ENCODE data around the gene ENTPD8. TPM values are rescaled to one million over a fixed set of nuclear protein-coding genes. Genes with fewer than 3 reads are reported as not detected.

ENTPD8 gene
- total and polyA plus RNA-seq, 2 donors (not counting 1 experiment from before 2014, with no cell fraction given): under 0.01 TPM; not detected in 1

- Histone ChIP-seq H3K27me3 (ENCODE audit: control insufficient read depth, insufficient read depth, low read length) (peaks cover 4% of the 10 kb centered on the region), H4K20me1 (ENCODE audit: control insufficient read depth, extremely low read depth, insufficient read depth, low read length) (no peaks in the 10 kb centered on the region), H3K36me3 (ENCODE audit: control insufficient read depth, insufficient read depth, low read length) (no peaks in the 10 kb centered on the region), H3K4me3 (replicated peaks in 1 of 4; ENCODE audit: control extremely low read depth in 1 of 4, insufficient read depth in 1 of 4, low read depth in 3 of 4, low read length in 4 of 4) (no peak overlapping the region), H3K79me2 (ENCODE audit: control insufficient read depth, insufficient read depth, low read length) (no peaks in the 10 kb centered on the region), H3K4me2 (ENCODE audit: extremely low read depth, insufficient read depth, low read length) (no peak overlapping the region), H3K4me1 (ENCODE audit: control insufficient read depth, extremely low read depth, insufficient read depth, low read length) (no peaks in the 10 kb centered on the region), H3K9me3 (ENCODE audit: control insufficient read depth, insufficient read depth, low read depth, low read length) (no peaks in the 10 kb centered on the region), H3K9ac (ENCODE audit: insufficient read depth, low read length) (no peak overlapping the region), H2AFZ (ENCODE audit: low read length) (no peak overlapping the region), H3K27ac (ENCODE audit: insufficient read depth, low read length) (no peak overlapping the region)
- DNase-seq (ENCODE audit: low read depth in 2 of 2): no peak
- no peak for TF ChIP-seq EZH2 (IDR thresholded peaks at IDR 0.05; ENCODE audit: low read length, missing control alignments)
- TF ChIP-seq CTCF (conservative IDR thresholded peaks at IDR 0.05 in 1 of 2, IDR thresholded peaks at IDR 0.05 in 1 of 2; ENCODE audit: low read depth in 1 of 2, low read length in 2 of 2): no peak
Observed at GRCh38 chr9:137475666-137476065, 34.5 kb upstream of the ENTPD8 start.

- TF ChIP-seq CTCF (conservative IDR thresholded peaks at IDR 0.05 in 1 of 2, IDR thresholded peaks at IDR 0.05 in 1 of 2; ENCODE audit: low read depth in 1 of 2, low read length in 2 of 2) (no peak), EZH2 (IDR thresholded peaks at IDR 0.05; ENCODE audit: low read length, missing control alignments) (no peak)
- H3K27me3 ChIP-seq (ENCODE audit: control insufficient read depth, insufficient read depth, low read length): peaks cover 4% of the 10 kb centered on the region
- H3K9ac ChIP-seq (ENCODE audit: insufficient read depth, low read length): no peak overlapping the region
- no peak overlapping the region for H3K4me3 ChIP-seq (replicated peaks in 1 of 4; ENCODE audit: control extremely low read depth in 1 of 4, insufficient read depth in 1 of 4, low read depth in 3 of 4, low read length in 4 of 4)
- H2AFZ ChIP-seq (ENCODE audit: low read length): no peak overlapping the region
- H3K36me3 ChIP-seq (ENCODE audit: control insufficient read depth, insufficient read depth, low read length): no peaks in the 10 kb centered on the region
- H3K27ac ChIP-seq (ENCODE audit: insufficient read depth, low read length): no peak overlapping the region
- no peaks in the 10 kb centered on the region for H4K20me1 ChIP-seq (ENCODE audit: control insufficient read depth, extremely low read depth, insufficient read depth, low read length)
- H3K4me1 ChIP-seq (ENCODE audit: control insufficient read depth, extremely low read depth, insufficient read depth, low read length): no peaks in the 10 kb centered on the region
- DNase-seq (ENCODE audit: low read depth in 2 of 2): no peak
- no peaks in the 10 kb centered on the region for H3K79me2 ChIP-seq (ENCODE audit: control insufficient read depth, insufficient read depth, low read length)
- no peaks in the 10 kb centered on the region for H3K9me3 ChIP-seq (ENCODE audit: control insufficient read depth, insufficient read depth, low read depth, low read length)
- no peak overlapping the region for H3K4me2 ChIP-seq (ENCODE audit: extremely low read depth, insufficient read depth, low read length)
Observed at GRCh38 chr9:137474271-137474670, 33.1 kb upstream of the ENTPD8 start.

- no peaks in the 10 kb centered on the region for H3K79me2 ChIP-seq (ENCODE audit: control insufficient read depth, insufficient read depth, low read length)
- TF ChIP-seq CTCF (conservative IDR thresholded peaks at IDR 0.05 in 1 of 2, IDR thresholded peaks at IDR 0.05 in 1 of 2; ENCODE audit: low read depth in 1 of 2, low read length in 2 of 2): no peak
- TF ChIP-seq EZH2 (IDR thresholded peaks at IDR 0.05; ENCODE audit: low read length, missing control alignments): no peak
- no peak for DNase-seq (ENCODE audit: low read depth in 2 of 2)
Observed at GRCh38 chr9:137470785-137471184, 29.6 kb upstream of the ENTPD8 start.

More at GRCh38 chr9:137470785-137471184, 29.6 kb upstream of the ENTPD8 start:
- H3K36me3 ChIP-seq (ENCODE audit: control insufficient read depth, insufficient read depth, low read length): no peaks in the 10 kb centered on the region
- H3K4me1 ChIP-seq (ENCODE audit: control insufficient read depth, extremely low read depth, insufficient read depth, low read length): no peaks in the 10 kb centered on the region
- H3K27me3 ChIP-seq (ENCODE audit: control insufficient read depth, insufficient read depth, low read length): peaks cover 2% of the 10 kb centered on the region
- H3K9me3 ChIP-seq (ENCODE audit: control insufficient read depth, insufficient read depth, low read depth, low read length): no peaks in the 10 kb centered on the region
- no peak overlapping the region for H3K4me2 ChIP-seq (ENCODE audit: extremely low read depth, insufficient read depth, low read length)
- H3K9ac ChIP-seq (ENCODE audit: insufficient read depth, low read length): no peak overlapping the region
- H4K20me1 ChIP-seq (ENCODE audit: control insufficient read depth, extremely low read depth, insufficient read depth, low read length): no peaks in the 10 kb centered on the region
- no peak overlapping the region for H3K27ac ChIP-seq (ENCODE audit: insufficient read depth, low read length)
- H3K4me3 ChIP-seq (replicated peaks in 1 of 4; ENCODE audit: control extremely low read depth in 1 of 4, insufficient read depth in 1 of 4, low read depth in 3 of 4, low read length in 4 of 4): no peak overlapping the region
- no peak overlapping the region for H2AFZ ChIP-seq (ENCODE audit: low read length)

Data from fibroblast of lung (primary cell).